RPMI7951 (cell line): Measurements from ENCODE around the gene TRIAP1. TPM values are rescaled to one million over a fixed set of nuclear protein-coding genes. Genes with fewer than 3 reads are reported as not detected.
"Not testable (repeated sequence)": the region's sequence is repeated elsewhere in the genome, so short reads cannot be mapped to it uniquely, and the experiment has no call there.

Source experiments
- DNase-seq: peaks from one replicate; pipeline ENCODE4 v3.0.0-alpha.2; 2012; ENCODE audit warnings: low read depth
- total RNA-seq: library from RNA; depleted of rRNA; stranded (reverse); fragments of >200 nt; shearing (Covaris generic); gene quantifications from 2 replicates; pipeline ENCODE4 v1.2.3, GENCODE V29; 2014

Gene TRIAP1
- total RNA-seq, 1 experiment from 2014 or later: 26.9 TPM

DNA sequence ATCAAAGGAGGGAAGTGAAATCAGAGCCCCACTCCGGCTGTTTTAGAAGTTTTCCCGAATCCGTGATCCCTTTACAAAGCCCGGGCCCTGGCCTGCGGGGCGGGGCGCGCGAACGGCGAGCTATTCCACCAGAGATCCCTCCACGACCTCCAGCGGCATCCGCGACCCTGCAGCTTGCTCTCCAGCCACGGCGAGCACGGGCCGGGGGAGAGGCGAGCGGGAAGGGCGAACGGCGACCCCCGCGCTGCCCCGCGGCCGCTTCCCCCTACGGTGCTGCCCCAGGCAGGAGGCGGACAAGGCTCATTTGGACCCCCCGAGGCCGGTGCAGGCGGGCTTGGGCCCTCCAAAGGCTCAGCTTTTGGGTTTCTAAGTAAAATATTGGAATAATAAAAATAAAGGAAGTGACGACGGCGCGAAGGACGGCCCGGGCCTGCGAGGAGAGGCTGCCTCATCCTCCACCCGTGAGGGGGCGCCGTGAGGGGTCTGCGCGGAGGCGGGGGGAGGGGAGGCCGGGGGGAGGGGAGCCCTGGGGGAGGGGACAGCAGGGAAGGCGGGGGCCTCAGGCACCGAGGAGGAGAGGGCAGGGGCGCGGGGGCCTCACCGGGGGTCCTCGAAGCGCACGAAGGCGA lies 22.8 kb upstream of the TRIAP1 start:
- no peak for DNase-seq

GRCh38 chr12:120468325-120468820 lies 22.2 kb upstream of the TRIAP1 start:
- peak; percentile 59 for DNase-seq

- DNase-seq: no peak
Measured at GRCh38 chr12:120467439-120467838, 21.3 kb upstream of the TRIAP1 start.

DNA sequence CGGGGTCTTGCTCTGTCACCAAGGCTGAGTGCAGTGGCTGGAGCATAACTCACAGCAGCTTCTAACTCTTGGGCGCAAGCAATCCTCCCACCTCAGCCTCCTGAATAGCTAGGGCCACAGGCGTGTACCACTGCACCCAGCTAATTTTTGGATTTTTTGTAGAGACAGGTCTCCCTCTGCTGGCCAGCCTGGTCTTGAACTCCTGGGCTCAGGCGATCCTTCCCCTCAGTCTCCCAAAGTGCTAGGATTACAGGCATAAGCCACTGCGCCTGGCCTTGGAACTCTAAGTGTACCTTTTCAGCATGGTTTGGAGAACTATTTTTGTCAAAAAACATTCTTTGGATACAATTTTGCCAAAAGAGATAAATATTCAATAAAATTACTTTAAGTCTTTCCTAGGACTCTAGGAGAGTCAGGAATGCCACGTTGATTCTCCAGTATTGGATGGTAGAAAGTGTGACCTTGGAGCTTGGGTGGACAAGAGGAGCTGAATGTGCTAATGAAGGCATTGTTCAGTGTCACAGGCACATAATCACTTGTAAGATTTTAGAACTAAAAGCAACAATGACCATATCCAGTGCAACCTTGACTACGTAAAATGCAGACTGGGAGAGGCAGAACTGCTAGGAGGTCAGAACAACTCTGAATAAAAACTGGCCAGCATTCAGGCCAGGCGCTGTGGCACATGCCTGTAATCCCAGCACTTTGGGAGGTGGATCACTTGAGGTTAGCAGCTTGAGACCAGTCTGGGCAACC lies 20.6 kb upstream of the TRIAP1 start:
- DNase-seq: peak; percentile 36

DNA sequence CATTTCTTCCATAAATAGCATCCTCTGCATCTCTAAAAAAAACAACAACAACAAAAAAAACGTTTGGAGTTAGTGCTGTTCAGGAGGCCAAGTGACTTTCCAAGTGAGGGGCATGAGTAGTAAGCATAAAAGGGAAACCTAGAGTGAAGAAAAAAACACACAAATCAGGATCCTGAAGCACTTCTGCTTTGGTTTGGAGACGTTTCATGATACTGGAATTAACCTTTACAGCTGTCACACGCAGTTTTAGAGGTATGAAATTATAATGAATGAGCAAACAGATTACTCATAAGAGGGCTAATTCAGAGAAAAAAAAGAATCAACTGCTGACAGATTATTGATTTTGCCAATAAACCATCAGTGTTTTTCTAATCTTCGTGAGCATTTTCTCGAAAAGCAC lies 19.6 kb upstream of the TRIAP1 start:
- DNase-seq: no peak

- DNase-seq: no peak
Measured at GRCh38 chr12:120463712-120464111, 17.5 kb upstream of the TRIAP1 start.

GRCh38 chr12:120462099-120462640 lies 16.0 kb upstream of the TRIAP1 start:
- DNase-seq: no peak

- DNase-seq: no peak
Measured at GRCh38 chr12:120460157-120460556, 14.0 kb upstream of the TRIAP1 start.

DNA sequence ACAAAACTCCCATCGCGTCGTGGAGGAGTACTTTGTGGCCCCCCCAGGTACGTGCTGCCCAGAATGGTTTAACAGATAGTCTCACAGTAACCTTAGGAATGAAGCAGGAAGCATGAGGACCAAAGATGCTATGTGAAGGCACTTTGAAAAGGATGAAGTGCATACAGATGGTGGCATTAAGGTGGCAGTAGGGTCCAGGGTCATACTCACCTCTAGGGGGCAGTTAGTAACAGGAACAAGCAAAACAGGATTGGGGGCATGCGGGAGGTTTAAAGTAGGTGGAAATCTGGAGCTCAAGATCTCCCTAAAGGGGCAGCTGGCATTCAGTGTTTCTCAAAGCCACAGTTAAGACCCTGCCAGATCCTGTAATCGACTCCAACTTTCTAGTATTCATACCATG lies 10.9 kb upstream of the TRIAP1 start:
- DNase-seq: no peak

- DNase-seq: no peak
Measured at GRCh38 chr12:120455302-120455701, 9.1 kb upstream of the TRIAP1 start.

GRCh38 chr12:120453977-120454376 lies 7.8 kb upstream of the TRIAP1 start:
- DNase-seq: peak; percentile 35

DNA sequence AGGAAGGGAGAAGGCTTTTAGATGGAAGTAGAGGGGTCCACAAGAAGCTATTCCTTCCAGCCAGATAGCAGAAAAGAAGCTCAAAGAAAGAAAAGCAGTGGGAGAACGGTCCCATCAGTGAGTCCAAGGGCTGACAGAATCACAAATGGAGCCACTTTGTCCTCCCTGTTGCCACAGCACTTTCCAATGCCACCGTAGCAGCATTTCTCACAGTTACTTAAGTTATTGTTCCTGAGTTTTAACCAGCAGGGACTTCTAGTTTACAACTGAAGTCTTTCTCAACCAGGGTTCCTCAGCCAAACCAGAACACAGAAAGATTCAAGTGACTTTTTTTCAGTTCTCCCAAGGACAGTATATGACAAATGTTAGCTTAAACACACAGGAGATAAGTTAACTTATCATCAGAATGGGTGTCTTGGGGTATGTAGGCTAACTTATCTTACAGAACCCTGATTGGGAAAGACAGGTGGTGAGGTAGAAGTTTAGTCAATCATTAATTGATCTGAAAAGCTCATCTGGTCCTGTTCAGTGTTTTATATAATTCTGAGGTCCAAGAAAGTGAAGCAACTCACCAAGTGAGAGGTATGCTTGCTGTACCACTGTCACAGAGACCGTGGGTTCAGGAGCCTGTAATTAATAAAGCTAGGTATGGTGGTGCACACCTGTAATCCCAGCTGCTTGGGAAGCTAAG lies 7.0 kb upstream of the TRIAP1 start:
- no peak for DNase-seq

- not testable (repeated sequence) for DNase-seq
Measured at GRCh38 chr12:120452524-120452923, 6.3 kb upstream of the TRIAP1 start.

DNA sequence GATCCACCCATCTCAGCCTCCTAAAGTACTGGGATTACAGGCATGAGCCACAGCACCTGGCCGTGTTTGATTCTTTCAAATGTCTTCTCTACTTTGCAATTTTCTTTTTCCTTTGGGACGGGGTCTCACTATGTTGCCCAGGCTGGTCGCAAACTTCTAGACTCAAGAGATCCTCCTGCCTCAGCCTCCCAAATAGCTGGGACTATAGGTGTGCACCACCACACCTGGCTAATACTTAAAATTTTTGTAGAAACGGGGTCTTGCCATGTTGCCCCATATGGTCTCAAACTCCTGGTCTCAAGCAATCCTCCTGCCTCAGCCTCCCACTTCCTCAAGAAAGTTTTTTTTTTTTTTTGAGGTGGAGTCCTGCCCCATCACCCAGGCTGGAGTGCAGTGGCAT lies 1.8 kb upstream of the TRIAP1 start:
- DNase-seq: no peak

DNA sequence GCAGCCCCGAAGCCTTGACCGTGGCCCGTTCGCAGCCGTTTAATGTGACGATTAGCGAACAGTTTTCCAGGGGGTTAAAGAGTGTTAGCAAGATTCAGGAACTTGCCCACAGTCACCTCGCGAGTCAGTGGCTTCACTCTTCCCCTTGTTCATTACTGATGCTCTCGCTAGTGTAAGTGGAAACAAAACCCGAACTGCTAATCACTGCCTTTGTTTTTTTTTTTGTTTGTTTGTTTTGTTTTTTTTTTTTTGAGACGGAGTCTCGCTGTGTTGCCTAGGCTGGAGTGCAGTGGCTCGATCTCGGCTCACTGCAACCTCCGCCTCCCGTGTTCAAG lies 627 bp upstream of the TRIAP1 start:
- not testable (repeated sequence) for DNase-seq

GRCh38 chr12:120444676-120445075 lies 1.5 kb downstream of the TRIAP1 start:
- no peak for DNase-seq

GRCh38 chr12:120439646-120440247 lies 6.4 kb downstream of the TRIAP1 start:
- peak; percentile 63 for DNase-seq

DNA sequence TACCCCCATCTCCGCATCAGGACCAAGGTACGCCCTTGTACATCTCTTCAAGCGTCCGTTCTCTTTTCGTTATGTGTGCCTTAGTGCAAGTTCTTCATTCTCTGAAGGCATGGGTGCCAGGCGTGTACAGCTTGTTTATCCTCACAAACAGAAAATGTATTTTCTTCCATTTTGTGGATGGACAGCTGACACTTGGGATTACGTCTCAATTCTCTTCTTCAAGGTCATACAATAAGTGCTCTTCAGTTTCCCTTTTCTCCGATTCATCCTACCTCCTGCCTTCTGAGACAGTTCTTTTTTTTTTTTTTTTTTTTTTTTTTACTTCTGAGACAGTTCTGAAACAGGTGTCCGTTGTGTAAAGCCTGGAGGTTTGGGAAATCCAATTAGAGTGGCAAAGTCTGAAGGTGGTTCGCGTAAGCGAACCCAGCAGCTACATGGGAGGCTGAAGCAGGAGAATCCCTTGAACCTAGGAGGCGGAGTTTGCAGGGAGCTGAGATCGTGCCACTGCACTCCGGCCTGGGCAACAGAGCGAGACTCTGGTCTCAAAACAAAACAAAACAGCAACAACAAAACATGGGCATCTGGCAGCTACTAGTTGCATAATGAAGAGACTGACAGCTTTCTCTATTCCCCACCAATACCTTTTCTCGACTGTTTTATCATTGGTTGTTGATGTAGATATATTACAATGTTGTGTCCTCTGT lies 7.5 kb downstream of the TRIAP1 start:
- no peak for DNase-seq

DNA sequence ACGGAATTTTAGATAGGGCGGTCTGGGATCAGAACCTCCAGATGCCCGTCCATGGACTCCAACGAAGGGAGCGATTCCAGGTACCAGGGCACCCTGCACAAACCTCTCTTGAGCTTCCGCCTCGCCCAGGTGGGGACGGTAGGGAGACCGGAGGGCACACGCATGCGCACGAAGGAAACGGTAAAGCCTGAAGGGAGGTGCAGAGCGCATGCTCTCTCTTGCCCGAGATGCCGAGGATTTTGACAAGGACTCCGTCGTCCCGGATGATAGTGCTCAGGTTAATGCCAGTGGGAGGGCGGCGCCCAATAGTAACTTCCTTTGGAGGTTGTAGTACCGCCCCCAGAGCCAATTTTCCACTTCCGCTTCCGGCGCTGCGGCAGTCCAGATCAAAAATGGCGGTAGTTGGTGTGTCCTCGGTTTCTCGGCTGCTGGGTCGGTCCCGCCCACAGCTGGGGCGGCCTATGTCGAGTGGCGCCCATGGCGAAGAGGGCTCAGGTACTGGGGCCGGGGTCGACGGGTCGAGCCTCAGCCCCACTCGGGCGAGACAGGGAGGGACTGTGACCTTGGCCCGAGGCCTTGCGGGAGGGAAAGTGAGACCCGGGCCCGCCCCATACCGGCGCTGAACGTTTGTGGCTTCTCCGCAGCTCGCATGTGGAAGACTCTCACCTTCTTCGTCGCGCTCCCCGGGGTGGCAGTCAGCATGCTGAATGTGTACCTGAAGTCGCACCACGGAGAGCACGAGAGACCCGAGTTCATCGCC lies 8.3 kb downstream of the TRIAP1 start, which contains the start of gene COX6A1:
Gene COX6A1, plus strand, starts transcription at position 379 of the 760 bp plus-strand sequence. Its CDS starts 14 bp downstream, at position 393.
- DNase-seq: peak; percentile 94

DNA sequence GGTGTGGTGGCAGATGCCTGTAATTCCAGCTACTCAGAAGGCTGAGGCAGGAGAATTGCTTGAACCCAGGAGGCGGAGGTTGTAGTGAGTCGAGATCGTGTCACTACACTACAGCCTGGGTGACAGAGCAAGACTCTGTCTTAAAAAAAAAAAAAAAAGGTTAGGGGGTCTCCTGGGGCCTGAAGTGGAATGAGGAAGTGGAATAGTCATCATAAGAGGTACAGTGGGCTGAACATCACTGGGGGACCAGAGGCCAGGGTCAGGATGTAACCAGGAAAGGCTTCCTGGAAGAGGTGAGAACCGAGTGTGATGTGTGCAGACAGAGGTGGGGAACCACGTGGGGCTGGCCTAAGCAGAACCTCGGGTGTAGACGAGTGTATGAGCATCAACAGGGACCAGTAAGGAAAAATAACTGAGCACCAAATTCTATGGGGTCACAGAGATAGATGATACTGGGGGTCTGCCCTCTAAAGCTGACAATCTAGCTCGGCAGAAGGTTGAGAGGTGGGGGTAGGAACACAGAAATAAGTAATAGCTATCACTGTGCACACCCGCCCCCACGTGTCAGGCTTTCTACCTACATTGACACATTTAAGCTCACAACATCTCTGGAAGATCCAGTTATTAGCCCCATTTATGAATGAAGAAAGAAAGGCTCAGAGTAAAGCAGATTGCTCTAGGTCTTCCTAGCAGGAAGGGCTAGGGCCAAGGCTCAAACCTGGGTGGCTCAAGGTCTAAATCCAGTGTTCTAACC lies 13.2 kb downstream of the TRIAP1 start:
- DNase-seq: no peak
